ENCODE results near the gene TRPM8. TPM values are rescaled to one million over a fixed set of nuclear protein-coding genes. Genes with fewer than 3 reads are reported as not detected.

The TRPM8 gene
- total and polyA plus RNA-seq, 2 donors from 2014 or later = 2.5 TPM; not detected in 1

DNA sequence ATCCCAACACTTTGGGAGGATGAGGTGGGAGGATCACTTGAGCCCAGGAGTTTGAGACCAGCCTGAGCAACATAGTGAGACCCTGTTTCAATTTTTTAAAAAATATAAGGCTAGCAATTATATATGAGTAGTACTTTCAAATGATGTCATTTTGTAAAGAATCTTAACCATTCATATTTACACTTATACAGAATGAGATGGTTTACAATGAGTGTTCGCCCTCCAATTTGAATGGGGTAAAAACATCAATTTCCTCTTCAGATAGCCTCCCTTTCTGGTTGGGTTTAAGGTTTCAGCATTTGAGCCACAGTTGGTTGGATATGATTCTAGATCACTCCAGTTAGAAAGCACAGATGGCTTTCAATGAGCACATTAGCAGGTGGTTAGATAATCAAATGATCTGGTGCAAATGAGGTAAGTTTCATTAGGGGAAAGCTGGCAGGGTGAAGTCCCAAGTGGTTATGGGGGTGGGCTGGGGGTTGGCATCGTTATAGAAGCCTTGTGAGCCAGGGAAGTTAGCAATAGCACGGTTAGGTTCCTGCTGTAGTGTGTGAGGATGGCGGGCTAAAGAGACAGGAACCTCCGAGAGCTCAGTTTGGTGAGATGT lies 63.9 kb downstream of the TRPM8 start:
- FAIRE-seq = no peak

DNA sequence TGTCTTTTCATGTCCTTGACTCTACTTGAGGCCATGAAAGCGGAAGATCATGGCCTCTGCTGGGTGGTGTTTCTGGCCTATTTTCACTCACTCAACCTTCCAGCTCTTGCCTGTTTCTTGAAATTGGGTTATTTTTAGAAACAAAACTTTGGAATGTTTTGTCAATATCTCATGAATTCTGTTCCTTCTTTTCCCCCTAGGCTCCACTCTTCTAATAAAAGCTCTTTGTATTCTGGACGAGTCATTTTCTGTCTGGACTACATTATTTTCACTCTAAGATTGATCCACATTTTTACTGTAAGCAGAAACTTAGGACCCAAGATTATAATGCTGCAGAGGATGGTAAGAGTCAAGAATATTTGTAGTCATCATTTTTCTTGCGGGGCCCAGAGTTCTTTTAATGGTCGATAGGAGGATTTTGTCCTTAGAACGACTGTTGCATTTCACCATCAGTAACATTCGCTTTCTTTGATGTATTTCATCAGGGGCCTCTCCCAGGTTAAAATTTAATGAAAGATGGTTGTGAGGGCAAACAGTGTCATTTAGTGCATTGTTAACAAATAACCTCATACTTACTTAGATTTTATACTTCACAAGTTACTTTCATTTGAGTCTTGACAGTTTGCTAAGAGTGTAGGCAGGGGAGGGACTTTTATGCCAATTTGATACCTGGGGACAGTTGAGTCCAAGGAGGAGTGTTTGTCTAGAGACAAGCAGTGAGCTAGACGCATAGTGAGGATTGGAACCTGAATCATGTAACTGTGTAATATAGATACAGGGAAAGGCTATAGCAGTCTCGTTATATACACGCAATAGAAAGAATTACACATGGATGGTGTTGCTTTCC lies 64.6 kb downstream of the TRPM8 start:
- no peak overlapping the region for H3K4me3 ChIP-seq (ENCODE audit: low read length in 3 of 3)
- H3K4me1 ChIP-seq (ENCODE audit: control insufficient read depth in 2 of 3, insufficient read depth in 2 of 3, low read depth in 1 of 3, low read length in 3 of 3) = no peaks in the 10 kb centered on the region
- H3K9ac ChIP-seq (ENCODE audit: low read length in 3 of 3) = no peak overlapping the region
- no peaks in the 10 kb centered on the region for H3K36me3 ChIP-seq (ENCODE audit: control insufficient read depth in 2 of 3, insufficient read depth in 3 of 3, low read length in 3 of 3)
- no peak for FAIRE-seq
- intact Hi-C loops (cut with DNase I) = no loop called here
- DNase-seq = peak in 1 of 5 donors; percentile 27
- TF ChIP-seq, protein P1, sequence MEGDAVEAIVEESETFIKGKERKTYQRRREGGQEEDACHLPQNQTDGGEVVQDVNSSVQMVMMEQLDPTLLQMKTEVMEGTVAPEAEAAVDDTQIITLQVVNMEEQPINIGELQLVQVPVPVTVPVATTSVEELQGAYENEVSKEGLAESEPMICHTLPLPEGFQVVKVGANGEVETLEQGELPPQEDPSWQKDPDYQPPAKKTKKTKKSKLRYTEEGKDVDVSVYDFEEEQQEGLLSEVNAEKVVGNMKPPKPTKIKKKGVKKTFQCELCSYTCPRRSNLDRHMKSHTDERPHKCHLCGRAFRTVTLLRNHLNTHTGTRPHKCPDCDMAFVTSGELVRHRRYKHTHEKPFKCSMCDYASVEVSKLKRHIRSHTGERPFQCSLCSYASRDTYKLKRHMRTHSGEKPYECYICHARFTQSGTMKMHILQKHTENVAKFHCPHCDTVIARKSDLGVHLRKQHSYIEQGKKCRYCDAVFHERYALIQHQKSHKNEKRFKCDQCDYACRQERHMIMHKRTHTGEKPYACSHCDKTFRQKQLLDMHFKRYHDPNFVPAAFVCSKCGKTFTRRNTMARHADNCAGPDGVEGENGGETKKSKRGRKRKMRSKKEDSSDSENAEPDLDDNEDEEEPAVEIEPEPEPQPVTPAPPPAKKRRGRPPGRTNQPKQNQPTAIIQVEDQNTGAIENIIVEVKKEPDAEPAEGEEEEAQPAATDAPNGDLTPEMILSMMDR (IDR thresholded peaks at IDR 0.05; ENCODE audit: borderline replicate concordance, extremely low read depth, insufficient read depth) = no peak
- no peaks in the 10 kb centered on the region for H3K9me3 ChIP-seq (ENCODE audit: control insufficient read depth in 2 of 3, insufficient read depth in 1 of 3, low read length in 3 of 3)
- no peak overlapping the region for H3K27ac ChIP-seq (ENCODE audit: low read depth in 2 of 2, low read length in 2 of 2)
- H3K27me3 ChIP-seq (ENCODE audit: control insufficient read depth, insufficient read depth, low read length) = no peaks in the 10 kb centered on the region

More for the DNA sequence above, 63.9 kb downstream of the TRPM8 start:
- Histone ChIP-seq H3K36me3 (ENCODE audit: control insufficient read depth in 2 of 3, insufficient read depth in 3 of 3, low read length in 3 of 3) (no peaks in the 10 kb centered on the region), H3K4me1 (ENCODE audit: control insufficient read depth in 2 of 3, insufficient read depth in 2 of 3, low read depth in 1 of 3, low read length in 3 of 3) (no peaks in the 10 kb centered on the region), H3K4me3 (ENCODE audit: low read length in 3 of 3) (no peak overlapping the region), H3K9ac (ENCODE audit: low read length in 3 of 3) (no peak overlapping the region), H3K9me3 (ENCODE audit: control insufficient read depth in 2 of 3, insufficient read depth in 1 of 3, low read length in 3 of 3) (no peaks in the 10 kb centered on the region), H3K27ac (ENCODE audit: low read depth in 2 of 2, low read length in 2 of 2) (no peak overlapping the region), H3K27me3 (ENCODE audit: control insufficient read depth, insufficient read depth, low read length) (no peaks in the 10 kb centered on the region)
- no peak for DNase-seq
- TF ChIP-seq, protein P1 (IDR thresholded peaks at IDR 0.05; ENCODE audit: borderline replicate concordance, extremely low read depth, insufficient read depth) = no peak
- intact Hi-C loops (cut with DNase I) = no loop called here

DNA sequence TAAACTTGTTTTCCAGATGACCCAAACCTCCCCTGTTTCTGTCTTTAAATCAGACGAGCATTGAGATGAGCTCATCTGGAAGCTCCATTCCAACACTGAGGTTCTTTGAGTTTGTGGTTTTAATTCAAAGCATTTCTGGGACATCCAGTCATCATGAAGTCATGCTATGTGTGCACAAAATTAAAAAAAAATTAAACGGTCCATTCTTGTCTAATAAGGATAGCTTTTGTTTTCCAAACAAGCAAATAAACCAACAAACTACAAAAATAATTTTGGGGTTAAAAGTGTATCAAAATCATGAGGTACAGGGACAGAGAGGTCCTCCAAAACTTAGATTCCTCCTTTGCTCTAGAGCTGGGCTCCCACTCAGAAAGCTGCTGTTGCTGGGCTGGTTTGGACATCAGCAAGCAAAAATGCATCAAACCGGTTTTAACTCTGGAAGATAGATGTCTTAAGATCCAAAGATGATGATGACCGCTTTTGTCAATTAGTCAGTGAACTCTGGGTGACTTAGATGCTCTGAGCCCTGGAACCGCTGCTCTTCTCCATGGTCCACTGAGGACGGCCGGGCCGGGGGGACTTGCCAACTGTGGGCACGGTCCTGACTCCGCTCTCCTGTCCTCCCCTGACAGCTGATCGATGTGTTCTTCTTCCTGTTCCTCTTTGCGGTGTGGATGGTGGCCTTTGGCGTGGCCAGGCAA lies 65.4 kb downstream of the TRPM8 start:
- Histone ChIP-seq H3K9ac (ENCODE audit: low read length in 3 of 3) (no peak overlapping the region), H3K4me1 (ENCODE audit: control insufficient read depth in 2 of 3, insufficient read depth in 2 of 3, low read depth in 1 of 3, low read length in 3 of 3) (no peaks in the 10 kb centered on the region), H3K4me3 (ENCODE audit: low read length in 3 of 3) (no peak overlapping the region), H3K27ac (ENCODE audit: low read depth in 2 of 2, low read length in 2 of 2) (no peak overlapping the region), H3K27me3 (ENCODE audit: control insufficient read depth, insufficient read depth, low read length) (no peaks in the 10 kb centered on the region), H3K36me3 (ENCODE audit: control insufficient read depth in 2 of 3, insufficient read depth in 3 of 3, low read length in 3 of 3) (no peaks in the 10 kb centered on the region), H3K9me3 (ENCODE audit: control insufficient read depth in 2 of 3, insufficient read depth in 1 of 3, low read length in 3 of 3) (no peaks in the 10 kb centered on the region)
- intact Hi-C loops (cut with DNase I) = no loop called here
- DNase-seq (no peak), FAIRE-seq (no peak)
- TF ChIP-seq, protein P1 (IDR thresholded peaks at IDR 0.05; ENCODE audit: borderline replicate concordance, extremely low read depth, insufficient read depth) = no peak

Data from kidney (tissue), 14 donors.